Measurements from ENCODE around the gene SULT4A1.
A peak's percentile ranks its signal among the peaks of the same experiment; 100 is the strongest.

DNA sequence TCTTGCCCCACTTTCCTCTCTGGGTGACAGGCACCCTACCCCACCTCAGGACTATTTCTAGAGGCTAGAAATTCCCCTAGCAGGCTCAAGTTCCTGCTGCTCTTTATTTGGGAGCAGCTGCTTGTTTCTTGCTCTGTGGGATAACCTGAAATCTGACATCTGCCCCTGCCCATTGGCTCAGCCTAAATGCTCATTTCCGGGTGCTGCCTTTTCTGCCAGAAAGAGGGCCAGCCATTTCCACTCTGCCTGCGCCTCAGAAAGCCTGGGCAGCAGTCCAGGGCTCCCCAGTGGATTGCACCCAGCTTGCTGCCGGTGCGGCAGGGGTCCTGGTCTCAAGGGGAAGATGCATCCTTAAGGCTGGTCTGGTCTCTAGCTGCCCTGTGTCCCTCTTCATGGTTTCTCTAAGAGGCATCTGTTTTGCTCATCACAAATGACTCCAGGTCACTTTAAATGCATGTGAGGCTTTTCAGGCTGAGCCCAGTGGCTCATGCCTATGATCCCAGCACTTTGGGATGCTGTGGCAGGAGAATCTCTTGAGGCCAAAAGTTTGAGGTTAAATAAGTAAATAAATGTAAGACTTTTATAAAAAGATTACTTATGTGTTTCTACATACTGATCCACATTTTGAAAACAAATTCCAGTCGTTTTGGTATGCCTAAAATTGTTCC lies 39.8 kb upstream of the SULT4A1 start:
- TF ChIP-seq CTCF (IDR thresholded peaks at IDR 0.05) (no peak), RCOR1 (IDR thresholded peaks at IDR 0.05; ENCODE audit: low read depth, low read length) (no peak), HOXA7 (CRISPR knock-in tag; IDR thresholded peaks at IDR 0.05) (no peak), ZC3H11A (IDR thresholded peaks at IDR 0.05) (no peak), POLR2A (IDR thresholded peaks at IDR 0.05; ENCODE audit: low read length) (no peak), ELK1 (IDR thresholded peaks at IDR 0.05; ENCODE audit: low read depth, low read length) (no peak), KDM1A (IDR thresholded peaks at IDR 0.05; ENCODE audit: low read depth) (no peak), CEBPB (IDR thresholded peaks at IDR 0.05) (no peak), RAD21 (conservative IDR thresholded peaks at IDR 0.05 in 1 of 2, IDR thresholded peaks at IDR 0.05 in 1 of 2) (no peak)
- TF ChIP-seq, protein P1, sequence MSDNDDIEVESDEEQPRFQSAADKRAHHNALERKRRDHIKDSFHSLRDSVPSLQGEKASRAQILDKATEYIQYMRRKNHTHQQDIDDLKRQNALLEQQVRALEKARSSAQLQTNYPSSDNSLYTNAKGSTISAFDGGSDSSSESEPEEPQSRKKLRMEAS (IDR thresholded peaks at IDR 0.05), result 0 out of 2 replicates have a peak, but pooled peaks have one; percentile 34
- TF ChIP-seq, protein P2, sequence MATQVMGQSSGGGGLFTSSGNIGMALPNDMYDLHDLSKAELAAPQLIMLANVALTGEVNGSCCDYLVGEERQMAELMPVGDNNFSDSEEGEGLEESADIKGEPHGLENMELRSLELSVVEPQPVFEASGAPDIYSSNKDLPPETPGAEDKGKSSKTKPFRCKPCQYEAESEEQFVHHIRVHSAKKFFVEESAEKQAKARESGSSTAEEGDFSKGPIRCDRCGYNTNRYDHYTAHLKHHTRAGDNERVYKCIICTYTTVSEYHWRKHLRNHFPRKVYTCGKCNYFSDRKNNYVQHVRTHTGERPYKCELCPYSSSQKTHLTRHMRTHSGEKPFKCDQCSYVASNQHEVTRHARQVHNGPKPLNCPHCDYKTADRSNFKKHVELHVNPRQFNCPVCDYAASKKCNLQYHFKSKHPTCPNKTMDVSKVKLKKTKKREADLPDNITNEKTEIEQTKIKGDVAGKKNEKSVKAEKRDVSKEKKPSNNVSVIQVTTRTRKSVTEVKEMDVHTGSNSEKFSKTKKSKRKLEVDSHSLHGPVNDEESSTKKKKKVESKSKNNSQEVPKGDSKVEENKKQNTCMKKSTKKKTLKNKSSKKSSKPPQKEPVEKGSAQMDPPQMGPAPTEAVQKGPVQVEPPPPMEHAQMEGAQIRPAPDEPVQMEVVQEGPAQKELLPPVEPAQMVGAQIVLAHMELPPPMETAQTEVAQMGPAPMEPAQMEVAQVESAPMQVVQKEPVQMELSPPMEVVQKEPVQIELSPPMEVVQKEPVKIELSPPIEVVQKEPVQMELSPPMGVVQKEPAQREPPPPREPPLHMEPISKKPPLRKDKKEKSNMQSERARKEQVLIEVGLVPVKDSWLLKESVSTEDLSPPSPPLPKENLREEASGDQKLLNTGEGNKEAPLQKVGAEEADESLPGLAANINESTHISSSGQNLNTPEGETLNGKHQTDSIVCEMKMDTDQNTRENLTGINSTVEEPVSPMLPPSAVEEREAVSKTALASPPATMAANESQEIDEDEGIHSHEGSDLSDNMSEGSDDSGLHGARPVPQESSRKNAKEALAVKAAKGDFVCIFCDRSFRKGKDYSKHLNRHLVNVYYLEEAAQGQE (IDR thresholded peaks at IDR 0.05), result no peak

Measured in A549 (cell line).